ENCODE results near the gene WDR38.

The WDR38 gene

DNA sequence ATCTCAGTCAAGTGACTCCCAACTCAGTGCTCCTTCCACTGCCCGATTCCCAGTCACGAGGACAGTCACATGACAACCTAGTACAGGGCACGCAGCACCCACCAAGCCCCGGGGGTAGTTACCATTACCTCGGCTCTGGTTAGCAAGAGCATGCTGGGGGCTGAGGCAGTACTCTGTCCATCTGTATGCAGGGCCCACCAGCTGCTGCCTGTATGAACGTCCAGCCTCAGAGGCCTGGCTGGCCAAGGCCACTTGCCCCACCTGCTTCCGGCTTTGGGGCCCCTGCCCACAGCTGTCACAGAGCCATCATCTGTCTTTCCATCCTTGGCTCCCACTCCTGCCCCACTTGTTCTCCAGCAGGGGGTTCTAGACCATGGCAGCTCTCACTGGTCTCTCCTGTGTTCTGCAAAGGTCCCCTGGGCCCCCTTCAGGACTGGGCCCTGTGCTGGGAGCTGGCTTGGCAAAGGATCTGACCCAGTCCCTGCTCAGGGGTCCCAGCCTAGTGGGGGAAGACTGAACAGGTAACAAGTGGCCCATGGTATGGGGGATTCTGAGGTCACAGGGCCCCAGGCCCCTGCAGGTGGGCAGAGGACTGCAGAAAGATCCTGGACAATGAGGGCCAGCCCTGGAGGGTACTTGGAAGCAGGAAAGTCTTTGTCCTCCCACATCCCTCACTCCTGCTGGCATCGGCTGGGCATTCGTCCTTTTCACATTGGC lies 5.2 kb downstream of the WDR38 start:
- no peak for DNase-seq (ENCODE audit: low spot score)

DNA sequence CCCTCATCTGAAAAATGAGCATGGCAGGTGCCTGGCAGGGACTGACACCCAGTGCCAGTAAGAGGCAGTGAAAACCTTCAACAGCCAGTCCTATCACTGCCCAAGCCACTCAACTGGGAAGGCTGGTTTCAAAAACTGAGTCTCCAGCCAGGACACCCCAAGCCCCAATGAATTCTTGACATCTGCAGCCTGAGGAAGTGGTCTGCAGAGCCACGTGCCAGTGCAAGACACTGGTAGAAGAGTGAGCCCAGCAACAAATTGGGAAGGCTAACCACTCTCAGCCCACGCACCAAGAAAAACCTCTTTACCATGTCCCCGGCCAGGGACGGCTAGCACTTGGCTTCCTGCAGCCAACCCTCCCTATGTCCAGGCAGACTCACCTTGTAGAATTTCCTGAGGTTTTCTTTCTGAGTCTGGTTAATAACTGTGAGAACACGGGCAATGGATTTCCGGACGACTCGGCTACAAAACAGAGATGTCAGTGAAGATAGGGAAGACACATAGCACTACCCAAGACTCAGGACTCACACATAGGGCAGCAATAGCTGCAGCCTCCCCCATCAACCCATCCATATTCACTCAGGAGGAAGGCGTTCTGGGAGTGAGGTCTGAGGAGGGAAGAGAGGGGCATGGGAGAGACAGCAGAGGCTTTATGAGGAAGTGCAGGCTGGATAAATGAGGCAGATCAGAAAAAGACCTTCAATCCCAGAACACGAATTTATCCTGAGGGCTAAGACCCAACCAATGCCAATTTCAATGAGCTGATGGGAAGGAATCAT lies 6.7 kb downstream of the WDR38 start:
- no peak for DNase-seq (ENCODE audit: low spot score)

DNA sequence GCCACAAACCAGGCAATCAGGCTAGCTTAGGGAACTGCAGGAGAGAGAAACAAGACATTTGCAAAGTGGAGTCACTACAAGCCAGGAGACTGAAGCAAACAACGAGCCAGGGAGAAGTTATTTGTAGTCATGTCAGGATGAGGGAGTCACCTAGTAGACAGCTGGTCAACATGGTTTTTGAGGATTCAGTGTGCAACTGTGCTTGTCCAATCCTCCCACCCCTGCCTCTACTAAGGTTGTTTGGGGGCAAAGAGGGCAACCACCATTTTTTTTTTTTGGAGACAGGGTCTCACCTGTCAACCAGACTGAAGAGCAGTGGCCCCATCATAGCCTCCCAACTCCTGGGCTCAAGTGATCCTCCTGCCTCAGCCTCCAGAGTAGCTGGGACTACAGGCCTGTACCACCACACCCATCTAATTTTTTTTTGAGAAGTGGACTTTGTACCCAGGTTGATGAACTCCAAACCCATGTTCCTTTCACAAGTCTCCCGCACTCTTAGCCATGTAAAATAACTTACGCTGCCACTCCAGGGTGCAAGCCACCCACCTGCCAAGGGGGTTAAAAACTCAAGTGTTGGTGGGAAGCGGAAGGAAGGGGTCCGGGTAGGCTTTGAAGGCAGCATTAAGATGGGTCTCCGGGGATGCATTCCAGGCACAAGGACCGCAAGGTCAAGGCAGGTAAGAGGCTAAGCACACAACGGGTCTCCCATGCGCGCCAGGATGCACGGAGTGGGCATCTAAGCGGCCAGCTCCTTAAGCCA lies 7.5 kb downstream of the WDR38 start:
- no peak for DNase-seq (ENCODE audit: low spot score)

DNA sequence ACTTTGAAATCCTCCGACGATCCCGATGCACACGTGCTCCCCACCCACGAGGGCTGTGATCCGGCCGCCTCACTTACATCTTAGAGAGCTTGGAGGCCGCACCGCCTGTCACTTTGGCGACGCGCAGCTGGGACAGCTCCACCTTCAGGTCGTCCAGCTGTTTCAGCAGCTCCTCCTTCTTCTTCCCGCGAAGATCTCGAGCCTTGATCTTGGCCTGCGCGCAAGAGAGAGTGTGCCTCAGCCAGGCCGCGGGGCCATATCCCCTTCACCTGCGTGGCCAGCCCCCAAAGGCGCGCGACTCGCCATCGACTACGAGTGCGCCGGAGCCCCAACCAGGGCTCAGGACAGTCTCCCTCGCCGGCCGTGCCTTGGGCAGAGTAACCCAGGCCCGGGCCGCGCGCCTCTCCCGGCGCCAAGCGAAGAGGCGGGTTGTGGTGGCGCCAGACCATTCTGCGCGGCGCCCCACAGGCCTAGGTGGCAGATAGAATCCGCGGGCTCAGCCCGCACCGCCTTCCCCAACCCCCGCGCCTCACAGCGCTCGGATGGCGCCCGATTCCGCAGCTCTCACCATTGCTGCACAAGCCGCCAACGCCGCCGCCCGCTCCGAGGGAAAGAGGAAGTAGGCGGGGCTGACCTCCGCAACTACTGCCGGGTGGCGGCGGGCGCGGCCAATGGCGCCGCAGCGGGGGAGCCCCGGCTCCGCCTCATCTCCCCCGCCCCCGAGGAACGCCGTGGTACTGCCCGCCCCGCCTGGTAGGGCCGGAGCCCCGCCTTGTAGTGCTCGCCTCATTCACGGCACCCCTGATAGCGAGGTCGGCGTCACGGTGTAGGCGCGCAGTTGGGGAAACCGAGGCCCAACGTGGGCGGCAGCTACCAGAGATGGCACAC lies 8.3 kb downstream of the WDR38 start, which contains the start of the genes ARPC5L and RPL35:
Gene ARPC5L (plus strand): TSS at position 789 of the 888 bp plus-strand sequence. CDS start 7,161 bp downstream, outside the sequence.
Gene RPL35 (minus strand): TSS at position 616 of the 888 bp plus-strand sequence. CDS start 45 bp downstream, at position 571.
- DNase-seq (ENCODE audit: low spot score): peak; percentile 89

DNA sequence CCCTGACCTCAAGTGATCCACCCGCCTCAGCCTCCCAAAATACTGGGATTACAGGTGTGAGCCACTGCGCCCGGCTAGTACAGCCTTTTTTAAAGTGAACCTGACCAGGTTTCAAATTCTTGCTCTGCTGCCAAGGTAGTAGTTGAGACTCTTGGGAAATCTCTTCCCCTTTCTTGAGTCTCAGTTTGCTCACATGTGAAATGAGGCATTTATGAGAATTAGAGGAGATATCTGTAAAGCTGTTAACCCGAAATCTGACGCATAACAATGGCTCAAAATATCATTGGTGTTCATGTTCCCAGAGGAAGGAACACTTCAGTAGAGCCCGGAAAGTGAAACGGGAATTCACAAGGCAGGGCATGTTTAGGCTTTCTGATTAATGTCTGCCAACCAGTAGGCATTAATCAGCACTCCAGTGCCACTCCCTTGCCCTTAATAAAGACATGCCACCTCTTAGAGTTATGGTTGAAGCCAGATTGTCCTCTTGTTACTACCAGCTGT lies 10.2 kb downstream of the WDR38 start:
- no peak for DNase-seq (ENCODE audit: low spot score)

DNA sequence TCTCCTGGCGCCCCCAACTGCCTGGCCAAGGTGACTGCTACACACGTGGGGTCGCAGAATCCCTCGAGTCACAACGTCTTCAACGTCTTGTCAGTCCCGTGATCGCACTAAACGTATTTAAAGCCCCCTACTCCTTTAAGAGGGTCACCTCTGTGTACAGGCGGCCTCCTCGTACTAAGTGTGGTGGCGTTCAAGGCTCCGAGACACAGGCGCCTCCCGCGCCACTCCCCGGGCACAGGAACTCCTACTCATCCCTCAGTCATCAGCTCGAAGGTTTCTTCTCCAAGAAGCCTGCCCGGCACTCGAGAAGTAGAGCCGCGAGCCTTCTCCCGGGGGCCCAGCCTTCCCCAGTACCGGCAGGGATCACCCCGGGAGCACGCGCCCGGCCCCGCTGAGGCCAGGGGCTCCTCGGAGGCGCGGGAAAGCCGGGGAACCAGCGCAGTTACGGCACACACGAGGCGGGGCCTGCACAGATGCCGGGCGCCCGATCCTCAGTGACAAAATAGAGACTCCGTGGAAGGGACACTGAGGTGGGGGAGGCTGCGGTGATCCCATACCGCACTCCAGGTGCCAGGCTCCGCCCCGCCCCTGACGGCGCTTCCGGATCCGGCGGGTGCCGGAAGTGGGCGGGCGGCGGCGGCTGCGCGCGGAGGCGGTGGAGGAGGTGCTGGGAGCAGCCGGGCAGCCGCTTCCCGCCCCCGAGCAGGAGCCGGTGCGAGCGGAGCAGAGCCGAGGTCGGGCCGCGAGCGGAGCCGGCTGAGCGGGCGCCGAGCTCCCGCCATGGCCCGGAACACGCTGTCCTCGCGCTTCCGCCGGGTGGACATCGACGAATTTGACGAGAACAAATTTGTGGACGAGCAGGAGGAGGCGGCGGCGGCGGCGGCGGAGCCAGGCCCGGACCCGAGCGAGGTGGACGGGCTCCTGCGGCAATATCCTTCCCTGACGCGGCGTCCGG lies 15.5 kb downstream of the WDR38 start:
- DNase-seq (ENCODE audit: low spot score): peak; percentile 78

DNA sequence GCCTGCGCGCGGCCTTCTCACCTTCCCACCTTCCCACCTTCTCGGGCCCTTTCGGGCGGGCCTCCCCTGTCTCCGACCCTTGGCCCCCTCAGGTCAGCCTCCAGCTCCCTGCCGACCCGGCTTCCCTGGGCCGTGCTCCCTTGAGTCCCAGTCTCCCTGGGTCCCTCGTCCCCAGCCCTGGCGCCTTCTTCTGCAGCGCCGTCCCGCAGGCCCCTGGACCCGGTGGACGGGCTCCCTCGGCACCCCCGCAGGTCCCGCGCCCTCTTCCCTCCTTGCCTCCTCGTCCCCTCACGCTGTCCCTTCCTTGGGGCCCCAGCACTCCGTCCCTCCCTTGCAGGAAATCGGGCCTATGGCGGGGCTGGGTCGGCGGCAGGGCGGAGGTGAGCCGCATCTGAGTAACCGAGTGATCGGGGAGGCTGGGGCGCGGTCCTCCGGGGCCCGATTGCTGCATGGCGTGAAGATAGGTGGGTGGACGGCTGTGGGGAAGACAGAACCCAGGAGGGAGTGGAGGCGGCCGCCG lies 16.3 kb downstream of the WDR38 start:
- no peak for DNase-seq (ENCODE audit: low spot score)

DNA sequence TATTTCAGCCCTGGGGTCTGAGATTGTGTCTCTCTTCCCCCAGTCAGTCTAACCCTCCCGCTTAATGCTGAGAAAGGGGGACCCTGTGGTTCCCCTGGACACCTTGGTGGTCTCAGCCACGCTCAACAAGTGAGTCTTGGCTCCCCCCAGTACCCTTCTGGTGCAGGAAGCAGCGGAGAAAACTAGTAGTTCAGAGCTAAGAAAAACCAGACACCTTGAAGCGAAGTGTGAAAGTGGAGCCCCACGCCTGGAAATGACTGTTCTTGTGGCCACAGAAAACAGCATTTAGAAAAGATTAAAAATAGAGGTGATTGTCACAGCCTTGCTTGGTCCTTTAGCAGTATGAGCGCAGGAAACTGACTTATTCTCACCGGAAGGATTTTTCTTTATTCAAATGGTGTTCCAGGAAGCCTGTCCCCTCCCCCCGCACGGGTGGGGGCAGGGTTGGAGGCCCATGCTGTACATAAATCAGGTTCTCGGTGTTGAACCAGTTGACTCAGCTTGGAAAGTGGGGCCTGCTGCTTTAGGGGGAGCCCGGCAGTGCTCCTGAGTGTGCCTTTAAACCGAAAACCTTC lies 16.8 kb downstream of the WDR38 start:
- no peak for DNase-seq (ENCODE audit: low spot score)

DNA sequence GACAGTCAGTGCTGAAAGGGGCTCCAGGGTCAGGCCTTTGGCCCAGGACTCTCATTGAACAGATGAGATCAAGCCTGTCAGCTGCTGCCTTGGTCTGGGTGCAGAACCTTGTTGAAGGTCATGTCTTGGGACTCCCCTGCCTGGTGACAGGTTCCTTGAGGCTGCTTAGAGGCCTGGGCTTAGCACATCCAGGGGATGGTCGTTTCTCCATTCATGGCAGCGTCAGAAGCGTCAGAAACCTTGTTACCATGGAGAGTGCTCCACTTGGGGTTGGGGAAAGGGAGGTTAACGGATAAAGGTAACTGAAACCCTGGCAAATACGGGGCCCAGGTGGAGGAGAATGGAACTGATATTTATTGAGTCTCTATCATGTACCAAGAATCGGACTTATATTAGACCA lies 17.5 kb downstream of the WDR38 start:
- no peak for DNase-seq (ENCODE audit: low spot score)

DNA sequence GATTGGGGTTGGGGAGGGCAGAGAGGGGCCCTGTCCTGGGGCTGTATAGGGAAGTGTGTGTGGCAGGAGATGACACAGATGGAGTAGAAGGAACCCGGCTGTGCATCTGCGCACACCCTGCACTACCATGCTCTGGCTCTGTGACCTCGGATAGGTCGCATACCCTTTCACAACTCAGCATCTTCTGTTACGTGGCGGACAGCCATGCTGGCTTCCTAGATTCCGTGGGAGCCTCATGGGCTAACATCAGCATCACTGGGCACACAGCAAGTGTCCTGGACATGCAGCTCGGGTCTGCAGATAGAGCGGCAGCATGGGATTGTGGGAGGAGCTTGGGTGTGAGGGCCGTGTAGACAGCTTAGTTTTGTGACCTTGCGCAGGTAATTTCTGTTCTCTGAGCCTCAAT lies 17.9 kb downstream of the WDR38 start:
- no peak for DNase-seq (ENCODE audit: low spot score)

DNA sequence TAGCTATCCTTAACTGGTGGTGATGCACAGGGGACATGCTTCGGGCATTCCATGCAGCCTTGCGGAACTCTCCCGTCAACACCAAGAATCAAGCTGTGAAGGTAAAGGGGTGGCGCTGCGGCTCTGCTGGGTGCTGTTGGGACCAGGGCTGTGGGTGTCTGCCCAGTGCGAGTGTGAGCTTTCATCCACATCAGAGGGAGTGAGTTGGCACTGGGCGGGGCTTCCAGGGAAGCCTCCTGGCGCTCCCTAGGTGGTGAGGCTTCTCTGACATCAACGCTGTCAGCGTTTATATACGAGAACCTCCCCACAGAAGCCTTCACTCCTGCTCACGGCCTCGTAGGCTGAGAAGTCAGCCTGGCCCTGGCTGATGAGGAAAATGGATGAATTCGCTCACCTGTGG lies 20.4 kb downstream of the WDR38 start:
- DNase-seq (ENCODE audit: low spot score): no peak

DNA sequence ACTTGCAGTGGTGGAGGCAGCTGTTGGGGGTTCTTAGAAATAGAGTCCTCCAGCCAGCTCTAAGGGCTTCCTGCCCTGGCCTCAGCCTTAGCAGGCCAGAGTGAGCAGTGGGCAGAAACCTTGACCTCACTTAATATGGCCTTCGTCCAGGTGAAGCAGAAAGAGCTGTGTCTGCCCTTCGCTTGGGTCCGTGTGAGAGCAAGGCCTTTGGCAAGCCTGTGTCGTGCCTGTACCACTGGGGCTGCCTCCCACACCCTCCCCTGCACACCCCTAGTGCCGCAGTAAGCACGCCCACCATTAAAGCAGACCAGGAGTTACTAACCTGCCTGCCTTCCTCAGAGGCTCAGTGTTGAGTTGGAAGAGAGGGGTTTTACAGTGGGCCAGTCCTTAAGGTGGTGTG lies 22.2 kb downstream of the WDR38 start:
- no peak for DNase-seq (ENCODE audit: low spot score)

DNA sequence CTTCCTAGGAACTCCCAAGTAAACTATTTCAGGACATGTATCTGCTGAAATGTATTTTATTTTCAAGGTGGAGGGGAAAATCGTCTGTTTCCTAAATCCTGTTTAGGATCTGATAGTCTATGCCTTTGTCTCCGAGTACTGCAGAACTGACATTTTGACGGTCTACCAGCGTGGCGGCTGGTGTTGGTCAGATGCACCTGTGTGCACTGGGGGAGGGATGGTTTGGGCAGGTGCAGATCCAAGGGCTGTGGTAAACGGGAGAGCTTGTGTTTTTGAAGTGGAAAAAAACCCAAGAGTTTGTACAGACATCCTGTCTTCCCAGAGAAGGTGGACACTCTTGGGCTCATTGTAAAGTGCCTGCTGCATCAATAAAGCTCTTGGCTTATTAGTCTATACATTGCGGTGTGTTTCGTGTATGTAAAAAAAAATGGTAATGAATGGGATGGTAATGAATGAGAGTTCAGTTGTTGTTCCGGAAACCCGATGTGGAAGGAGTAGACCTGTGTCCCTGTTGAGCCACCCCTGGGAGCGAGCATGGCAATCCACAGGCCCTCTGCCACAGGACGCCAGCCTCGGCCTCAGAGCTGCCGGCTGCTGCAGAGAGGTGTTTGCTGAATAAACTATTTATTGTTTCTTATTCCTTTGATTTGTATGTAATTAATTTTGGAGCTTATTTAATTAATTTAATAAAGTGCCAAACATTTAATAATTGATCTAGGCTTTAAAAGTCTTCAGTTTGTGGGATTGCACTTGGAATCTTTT lies 23.9 kb downstream of the WDR38 start:
- no peak for DNase-seq (ENCODE audit: low spot score)

DNA sequence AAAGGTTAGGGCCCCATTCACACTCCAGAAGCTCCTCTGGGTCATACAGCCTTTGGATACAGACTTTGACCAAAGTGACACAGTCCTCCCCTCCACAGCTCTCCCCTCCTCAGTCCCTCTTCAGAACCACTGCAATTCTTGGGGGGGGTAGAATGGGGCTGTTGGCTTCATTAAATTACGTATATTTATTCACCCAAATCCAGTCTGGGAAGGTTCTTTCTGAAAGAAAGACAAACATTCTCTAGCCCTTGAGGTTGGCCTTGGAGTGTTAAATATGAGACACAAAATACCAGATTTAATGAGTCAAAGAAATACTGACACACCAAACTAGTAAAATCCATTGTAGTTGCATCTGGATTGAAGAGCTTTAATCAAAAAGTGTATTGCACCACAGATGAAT lies 24.8 kb downstream of the WDR38 start:
- DNase-seq (ENCODE audit: low spot score): no peak

DNA sequence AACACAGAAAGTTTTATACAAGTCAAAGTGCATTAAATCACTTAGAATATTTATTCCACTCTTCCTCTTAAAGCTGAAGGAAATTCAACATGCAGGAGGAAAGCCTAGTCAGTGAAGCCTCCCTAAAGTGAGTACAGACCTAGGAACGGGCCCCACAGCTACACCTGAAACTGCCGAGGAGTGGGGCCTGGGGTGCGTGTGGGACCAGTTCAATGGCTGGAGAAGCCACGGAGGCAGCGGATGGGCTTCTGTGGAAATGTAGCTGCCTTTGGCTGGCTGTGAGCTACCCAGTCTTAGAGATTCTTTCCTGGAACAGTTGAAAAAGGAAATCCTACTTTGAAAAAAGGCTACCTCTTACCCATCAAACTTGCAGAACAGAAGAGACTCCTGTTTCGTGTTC lies 25.3 kb downstream of the WDR38 start:
- no peak for DNase-seq (ENCODE audit: low spot score)

DNA sequence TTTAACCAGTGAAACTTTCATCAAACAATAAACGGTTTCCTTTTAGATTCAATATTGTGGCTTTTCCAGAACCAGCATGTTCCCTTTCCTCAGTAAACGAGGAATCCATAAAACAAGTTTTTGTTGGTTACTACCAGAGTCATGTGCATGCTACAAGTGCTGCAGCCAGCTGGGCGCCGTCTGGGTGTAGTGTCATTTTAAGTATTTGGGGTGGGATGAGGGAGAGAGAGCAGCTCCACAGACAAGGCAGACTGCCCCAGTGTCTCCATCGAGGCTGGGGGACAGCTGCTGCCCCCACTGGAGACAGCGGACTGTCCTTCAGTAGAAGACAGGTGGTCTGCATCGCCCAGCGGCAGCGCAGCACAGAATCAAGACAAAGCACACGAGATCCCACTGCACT lies 26.0 kb downstream of the WDR38 start:
- DNase-seq (ENCODE audit: low spot score): no peak

DNA sequence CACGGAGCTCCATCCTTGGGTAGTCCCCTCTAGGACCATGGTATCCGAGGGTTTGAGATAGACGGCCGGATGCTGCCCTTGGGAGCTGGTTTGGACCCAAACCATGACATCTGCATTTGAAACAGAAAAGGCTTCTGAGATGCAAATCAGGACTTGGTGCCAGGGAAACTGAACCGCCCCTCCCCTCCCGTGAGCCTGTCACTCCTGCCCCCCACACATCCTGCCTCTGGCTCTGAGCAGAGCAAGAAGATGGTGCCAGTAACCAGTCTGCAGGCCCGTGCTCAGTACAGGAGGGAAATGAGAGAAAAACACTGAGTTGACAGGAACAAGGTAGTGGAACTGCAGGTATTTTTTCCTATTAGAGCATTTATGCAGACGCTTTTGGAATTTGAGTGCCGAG lies 27.2 kb downstream of the WDR38 start:
- DNase-seq (ENCODE audit: low spot score): no peak

DNA sequence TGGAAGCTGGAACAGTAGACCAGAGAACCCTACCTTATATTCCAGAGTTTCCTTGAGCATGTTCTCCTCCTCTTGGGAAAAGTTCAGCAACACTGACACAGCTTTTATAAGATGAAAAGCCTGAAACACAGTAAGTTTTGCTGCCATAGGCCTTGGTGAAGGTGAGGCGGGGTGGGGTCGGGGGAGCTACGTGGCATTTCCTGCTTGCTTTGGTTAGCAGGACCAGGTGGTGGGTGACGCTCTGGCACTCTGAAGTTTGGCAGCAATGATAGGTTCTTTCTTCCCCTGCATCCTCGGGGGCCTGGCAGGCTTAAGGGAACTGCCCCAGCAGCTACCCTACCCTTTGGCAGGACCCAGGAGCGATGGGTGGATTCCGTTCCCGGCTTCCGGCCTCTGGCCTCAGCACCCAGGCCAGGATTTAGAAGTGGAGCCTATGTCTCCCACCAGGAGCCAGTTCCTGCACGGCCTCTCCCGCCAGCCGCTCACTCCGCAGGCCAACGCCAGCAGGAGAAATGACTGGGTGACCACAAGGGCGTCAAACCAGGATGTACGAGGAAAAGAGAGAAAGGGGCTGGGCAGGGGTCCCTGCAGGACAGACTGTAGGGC lies 28.0 kb downstream of the WDR38 start:
- no peak for DNase-seq (ENCODE audit: low spot score)
